GM21786 (cell line): ENCODE measurements around the gene ZNF888.
"Not testable (repeated sequence)": the region's sequence is repeated elsewhere in the genome, so short reads cannot be mapped to it uniquely, and the experiment has no call there.

Experiments
- ATAC-seq: cut with Tn5 transposase; IDR thresholded peaks from one replicate; pipeline ENCODE4 v1.9.1; 2021; ENCODE audit not compliant: unreplicated experiment

The ZNF888 gene

DNA sequence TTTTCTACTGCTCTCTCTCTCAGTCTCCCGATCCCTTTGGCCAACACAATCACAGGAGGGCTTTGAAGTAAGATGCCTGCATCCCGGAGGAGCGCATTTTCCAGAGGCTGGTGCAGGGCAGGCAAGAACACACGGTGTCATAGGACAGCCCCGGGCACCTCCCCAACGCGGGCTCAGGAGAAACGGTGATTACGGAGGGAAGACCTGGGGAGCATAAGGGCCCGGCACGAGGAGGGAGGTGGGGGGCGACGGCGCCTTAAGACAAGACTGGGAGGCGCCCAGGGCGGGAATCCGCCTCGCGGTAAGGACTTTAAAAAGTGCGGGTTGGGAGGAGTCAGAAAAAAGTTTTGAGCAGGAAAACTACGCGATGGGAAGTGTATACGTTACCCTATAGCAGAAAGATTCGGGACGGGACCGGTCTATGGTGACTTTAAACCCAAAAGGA lies 18.7 kb upstream of the ZNF888 start:
- ATAC-seq = no peak

DNA sequence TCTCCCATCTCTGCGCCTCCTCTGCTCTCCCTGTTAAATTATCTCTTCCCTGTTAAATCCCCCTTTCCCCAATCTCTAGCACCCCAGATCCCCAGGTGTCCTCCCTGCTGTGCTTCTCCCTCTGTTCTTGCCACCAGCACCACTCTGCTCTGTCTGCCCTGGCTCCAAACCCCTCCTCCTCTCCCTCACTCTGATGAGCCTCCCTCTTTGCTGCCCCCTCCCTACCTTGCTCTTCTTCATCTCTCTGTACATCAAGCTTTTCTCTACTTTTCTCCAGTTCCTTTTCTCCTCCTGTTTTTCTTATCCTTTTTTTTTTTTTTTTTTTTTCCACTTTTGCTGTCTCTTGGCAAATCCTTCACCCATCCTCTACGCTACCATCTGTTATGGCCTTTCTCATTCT lies 18.3 kb upstream of the ZNF888 start:
- ATAC-seq = not testable (repeated sequence)

- not testable (repeated sequence) for ATAC-seq
Measured at GRCh38 chr19:52940905-52941304, 17.7 kb upstream of the ZNF888 start.

DNA sequence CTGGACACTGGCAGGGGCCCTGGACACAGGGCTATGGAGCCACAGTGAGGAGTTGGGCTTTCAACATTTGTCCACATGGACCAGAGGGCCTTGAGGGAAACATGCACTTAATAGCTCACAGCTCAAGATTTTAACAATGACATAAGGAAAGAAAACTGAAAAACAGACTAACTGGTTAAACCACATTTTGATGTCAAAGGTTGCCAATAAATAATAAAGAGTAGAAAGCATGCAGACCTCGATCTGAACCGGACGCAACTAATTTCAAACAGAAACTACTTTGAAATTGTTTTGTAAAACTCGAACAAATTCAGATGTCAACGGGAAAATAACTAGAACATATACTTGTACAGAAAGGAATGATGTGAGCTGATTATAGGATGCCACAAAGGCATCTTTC lies 15.5 kb upstream of the ZNF888 start:
- ATAC-seq = no peak

GRCh38 chr19:52936954-52937325 lies 13.7 kb upstream of the ZNF888 start:
- no peak for ATAC-seq

DNA sequence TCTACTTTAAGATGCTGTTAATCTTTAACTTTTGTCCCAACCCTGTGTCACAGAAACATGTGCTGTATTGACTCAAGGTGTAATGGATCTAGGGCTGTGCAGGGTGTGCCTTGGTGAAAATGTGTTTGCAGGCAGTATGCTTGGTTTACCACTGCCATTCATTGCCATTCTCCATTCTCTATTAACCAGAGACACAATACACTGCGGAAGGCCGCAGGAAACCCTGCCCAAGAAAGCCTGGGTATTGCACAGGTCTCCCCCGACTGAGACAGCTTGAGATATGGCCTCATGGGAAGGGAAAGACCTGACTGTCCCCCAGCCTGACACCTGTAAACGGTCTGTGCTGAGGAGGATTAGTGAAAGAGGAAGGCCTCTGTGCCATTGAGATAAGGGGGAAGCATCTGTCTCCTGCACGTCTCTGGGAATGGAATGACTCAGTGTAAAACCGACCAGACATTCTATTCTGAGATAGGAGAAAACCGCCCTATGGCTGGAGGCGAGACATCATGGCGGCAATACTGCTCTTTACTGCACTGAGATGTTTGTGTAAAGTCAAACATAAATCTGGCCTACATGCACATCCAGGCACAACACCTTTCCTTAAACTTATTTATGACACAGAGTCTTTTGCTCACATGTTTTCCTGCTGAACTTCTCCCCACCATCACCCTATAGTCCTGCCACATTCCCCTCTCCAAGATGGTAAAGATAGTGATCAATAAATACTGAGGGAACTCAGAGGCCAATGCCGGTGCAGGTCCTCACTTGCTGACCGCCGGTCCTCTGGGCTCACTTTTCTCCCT lies 13.1 kb upstream of the ZNF888 start:
- no peak for ATAC-seq

DNA sequence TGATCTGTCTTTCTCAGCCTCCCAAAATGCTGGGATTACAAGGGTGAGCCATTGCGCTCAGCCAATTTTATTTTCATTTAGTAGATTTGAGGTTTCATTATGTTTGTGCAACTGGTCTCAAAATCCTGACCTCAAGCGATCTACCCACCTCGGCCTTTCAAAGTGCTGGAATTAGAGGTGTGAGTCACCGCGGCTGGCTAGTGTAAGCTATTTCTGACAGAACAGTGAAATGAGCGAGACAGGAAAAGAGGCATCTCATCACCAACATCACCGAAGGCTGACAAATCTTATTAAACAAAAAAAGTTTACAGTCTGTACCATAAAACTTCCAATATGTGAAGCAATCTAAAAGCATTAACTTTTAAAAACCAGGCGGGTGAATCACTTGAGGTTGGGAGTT lies 12.2 kb upstream of the ZNF888 start:
- no peak for ATAC-seq

GRCh38 chr19:52924641-52925040 lies 1.4 kb upstream of the ZNF888 start:
- ATAC-seq = not testable (repeated sequence)

- no peak for ATAC-seq
Measured at GRCh38 chr19:52923778-52924593, 758 bp upstream of the ZNF888 start.

DNA sequence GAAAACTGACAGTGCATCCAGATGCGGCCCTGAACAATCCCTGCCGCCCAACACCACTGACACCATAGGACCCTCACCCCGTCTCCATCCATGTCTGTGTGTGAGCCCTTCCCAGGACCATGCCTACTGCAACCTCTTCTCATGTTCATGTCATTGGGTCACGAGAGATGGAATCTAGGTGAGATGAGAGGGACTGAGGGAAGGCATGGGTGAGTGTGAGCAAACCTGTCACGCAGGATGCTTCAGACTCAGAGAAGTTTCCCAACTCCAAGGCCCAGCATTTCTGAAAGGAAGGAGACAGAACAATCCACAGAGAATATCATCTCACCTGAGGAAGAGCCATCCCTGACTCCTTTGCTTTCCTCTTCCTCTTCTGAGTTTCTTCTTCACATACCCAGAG lies 5.7 kb downstream of the ZNF888 start:
- ATAC-seq = no peak

DNA sequence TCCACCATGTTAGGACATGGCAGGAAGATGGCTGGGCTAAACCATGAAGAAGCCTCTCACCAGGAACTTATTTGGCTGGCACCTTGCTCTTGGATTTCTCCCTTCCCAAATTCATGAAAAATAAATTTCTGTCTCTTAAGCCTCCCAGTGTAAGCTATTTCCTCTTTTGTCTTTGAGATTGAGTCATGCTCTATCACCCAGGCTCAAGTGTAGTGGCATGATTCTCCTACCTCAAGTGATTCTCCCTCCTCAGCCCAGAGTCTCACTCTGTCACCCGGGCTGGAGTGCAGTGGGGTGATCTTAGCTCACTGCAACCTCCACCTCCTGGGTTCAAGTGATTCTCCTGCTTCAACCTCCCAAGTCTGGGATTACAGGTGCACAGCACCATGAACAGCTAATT lies 12.6 kb downstream of the ZNF888 start:
- ATAC-seq = no peak

GRCh38 chr19:52904052-52904780 lies 19.0 kb downstream of the ZNF888 start:
- ATAC-seq = not testable (repeated sequence)

GRCh38 chr19:52901842-52902241 lies 21.4 kb downstream of the ZNF888 start:
- no peak for ATAC-seq

DNA sequence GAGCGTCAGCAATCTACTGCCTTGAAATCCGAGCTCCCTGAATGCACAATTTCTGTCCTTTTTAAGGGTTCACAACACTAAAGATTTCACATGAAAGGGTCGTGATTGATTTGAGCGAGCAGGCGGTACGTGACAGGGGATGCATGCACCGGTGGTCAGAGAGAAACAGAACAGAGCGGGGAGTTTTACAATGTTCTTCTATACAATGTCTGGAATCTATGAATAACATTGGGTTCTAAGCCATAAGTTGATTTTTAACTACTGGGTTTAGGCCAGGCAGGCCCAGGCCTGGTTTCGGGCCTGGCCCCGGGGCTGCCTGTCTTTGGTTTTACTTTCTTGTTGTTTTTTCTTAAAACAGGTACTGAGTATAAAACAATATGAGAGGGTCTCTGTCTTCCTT lies 24.6 kb downstream of the ZNF888 start:
- not testable (repeated sequence) for ATAC-seq

GRCh38 chr19:52898101-52898500 lies 25.1 kb downstream of the ZNF888 start:
- ATAC-seq = no peak

DNA sequence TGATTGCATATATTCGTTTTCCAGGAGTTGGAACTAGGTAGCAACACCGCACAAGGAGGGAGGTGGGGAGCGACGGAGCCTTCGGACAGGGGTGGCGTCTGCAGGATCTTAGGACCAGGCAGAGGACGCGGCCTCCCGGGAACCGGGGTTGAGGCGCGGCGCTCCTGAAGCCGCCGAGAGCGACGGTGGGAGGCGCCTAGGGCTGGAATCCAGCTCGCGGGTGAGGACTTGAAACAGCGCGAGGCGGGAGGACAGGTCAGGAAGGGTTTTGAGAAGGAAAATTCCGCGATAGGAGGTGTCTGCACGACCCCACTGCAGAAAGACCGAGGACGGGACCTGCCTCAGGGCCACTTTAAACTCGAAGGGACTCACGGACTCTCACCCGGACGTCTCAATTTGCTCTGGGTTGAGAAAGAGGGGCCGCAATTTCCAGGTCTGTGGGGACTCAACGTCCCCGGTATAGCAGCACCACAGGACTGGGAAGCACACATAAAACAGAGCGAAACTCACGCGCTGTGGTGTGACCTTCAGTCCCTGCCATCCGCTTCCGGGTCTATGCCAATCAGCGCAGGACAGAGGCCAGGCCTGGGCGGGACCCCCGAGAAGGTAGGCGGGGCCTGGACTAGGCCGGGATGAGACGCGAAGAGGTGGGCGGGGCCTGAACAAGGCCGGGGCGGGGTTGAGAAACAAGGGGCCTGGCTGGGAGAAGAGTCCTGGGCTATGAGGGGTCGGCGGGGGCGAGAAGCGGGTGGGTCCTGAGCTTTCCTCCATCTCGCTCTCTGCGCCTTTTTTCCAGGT lies 25.9 kb downstream of the ZNF888 start, which contains the start of gene ZNF320:
Gene ZNF320, minus strand, starts transcription at position 498 of the 798 bp plus-strand sequence. CDS start 7,380 bp downstream, outside the sequence.
- ATAC-seq = peak; percentile 98

- peak; percentile 19 for ATAC-seq
Measured at GRCh38 chr19:52896431-52897137, 26.6 kb downstream of the ZNF888 start.

- no peak for ATAC-seq
Measured at GRCh38 chr19:52891336-52891735, 31.9 kb downstream of the ZNF888 start.

GRCh38 chr19:52889931-52890330 lies 33.3 kb downstream of the ZNF888 start:
- no peak for ATAC-seq

DNA sequence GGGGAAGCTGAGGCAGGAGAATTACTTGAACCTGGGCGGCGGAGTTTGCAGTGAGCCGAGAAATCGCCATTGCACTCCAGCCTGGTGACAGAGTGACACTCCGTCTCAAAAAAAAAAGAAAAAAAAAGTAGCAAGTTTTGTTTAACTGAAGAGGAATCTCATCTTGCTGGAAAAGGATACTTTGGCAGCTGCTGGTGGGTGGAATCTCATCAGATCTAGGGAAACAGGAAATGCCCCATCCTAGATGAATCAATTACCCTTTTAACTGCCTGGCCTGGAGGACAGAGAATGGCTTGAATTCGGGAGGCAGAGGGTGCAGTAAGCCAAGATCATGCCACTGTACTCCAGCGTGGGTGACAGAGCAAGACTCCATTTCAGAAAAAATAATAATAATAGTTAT lies 34.2 kb downstream of the ZNF888 start:
- no peak for ATAC-seq
